Right renal cortex interstitium (tissue), 3 donors: Measurements from ENCODE around the gene LACTBL1. TPM values are rescaled to one million over a fixed set of nuclear protein-coding genes. Genes with fewer than 3 reads are reported as not detected.

Source experiments
- DNase-seq, 3 donors: peaks; one replicate each; pipeline ENCODE4 v3.0.0-alpha.2; 2013; ENCODE audit warnings: low read depth in 3 of 3, low spot score in 2 of 3
- polyA plus RNA-seq, 3 donors: library from polyadenylated mRNA; unstranded; fragments of 120-200 nt; gene quantifications; one replicate each; pipeline ENCODE4 v1.2.1, GENCODE V29; 2013; ENCODE audit not compliant: insufficient read length in 3 of 3

LACTBL1 gene
- polyA plus RNA-seq, 3 donors = not detected

DNA sequence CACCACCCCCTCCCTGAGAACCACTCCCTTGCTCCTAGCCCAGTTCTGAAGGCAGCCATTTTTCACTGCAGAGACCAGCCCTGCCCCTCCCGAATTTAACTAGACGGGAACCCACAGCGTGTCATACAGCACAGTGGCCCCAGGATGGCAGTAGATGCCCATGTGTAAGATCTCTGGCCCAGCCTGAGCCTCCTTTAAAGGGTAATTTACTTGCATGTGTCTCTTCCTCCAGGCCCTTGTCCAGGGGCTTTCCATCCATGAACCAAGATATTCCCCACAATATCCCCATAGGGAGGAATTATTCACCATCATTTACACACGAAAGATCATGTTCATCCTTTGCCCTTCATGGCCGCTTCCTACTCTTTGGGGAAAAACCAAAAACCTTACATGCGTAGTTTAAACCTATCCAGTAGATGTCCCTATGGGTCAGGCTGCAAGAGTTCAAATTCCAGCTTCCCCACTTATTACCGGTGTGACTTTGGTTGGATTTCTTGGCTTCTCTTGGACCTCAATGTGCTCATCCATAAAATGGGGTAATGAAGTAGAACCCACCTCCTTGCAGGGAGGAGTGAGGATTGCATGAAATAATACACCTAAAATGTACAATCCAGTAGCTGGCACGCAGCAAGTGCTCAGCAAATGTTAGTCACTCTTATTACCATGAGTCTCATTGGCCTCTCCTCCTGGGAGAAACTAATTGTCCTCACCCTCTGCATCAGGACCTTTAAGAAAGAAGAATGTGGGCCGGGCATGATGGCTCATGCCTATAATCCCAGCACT lies 4.0 kb upstream of the LACTBL1 start:
- DNase-seq = peak; percentile 33 to 52 (median 36)

DNA sequence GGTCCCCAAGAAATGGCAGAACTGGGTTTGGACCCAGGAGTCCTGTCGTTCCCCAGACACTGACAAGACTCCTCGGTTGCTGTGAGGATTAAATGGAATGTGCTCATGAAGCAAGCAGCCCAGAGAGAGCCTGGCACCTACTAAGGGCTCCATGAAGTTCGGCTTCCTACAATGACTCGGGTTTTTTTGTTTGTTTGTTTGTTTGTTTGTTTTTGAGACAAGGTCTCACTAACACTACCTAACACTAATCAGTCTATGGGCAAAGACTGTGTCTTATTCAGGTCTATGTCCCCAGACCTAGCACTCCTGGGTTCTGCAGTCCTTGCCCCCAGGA lies 3.4 kb upstream of the LACTBL1 start:
- no peak for DNase-seq

DNA sequence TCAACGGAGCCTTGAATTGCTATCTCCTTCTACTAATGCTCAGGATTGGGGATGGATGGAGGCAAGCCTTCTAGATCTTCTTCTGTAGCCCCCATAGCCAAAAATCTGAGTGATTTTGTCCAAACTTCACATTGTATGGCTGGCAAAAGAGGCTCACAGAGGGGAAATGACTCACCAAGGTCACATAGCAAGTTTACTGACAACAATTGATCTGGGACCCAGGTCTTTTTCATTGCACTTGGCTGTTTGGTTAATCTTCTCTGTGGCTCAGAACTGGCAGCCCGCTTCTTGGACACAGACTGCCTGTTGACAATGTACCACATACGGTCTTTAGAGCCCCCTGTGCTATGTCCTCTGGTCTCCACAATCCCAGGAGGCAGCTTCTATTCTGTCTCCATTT lies 3.0 kb upstream of the LACTBL1 start:
- no peak for DNase-seq

DNA sequence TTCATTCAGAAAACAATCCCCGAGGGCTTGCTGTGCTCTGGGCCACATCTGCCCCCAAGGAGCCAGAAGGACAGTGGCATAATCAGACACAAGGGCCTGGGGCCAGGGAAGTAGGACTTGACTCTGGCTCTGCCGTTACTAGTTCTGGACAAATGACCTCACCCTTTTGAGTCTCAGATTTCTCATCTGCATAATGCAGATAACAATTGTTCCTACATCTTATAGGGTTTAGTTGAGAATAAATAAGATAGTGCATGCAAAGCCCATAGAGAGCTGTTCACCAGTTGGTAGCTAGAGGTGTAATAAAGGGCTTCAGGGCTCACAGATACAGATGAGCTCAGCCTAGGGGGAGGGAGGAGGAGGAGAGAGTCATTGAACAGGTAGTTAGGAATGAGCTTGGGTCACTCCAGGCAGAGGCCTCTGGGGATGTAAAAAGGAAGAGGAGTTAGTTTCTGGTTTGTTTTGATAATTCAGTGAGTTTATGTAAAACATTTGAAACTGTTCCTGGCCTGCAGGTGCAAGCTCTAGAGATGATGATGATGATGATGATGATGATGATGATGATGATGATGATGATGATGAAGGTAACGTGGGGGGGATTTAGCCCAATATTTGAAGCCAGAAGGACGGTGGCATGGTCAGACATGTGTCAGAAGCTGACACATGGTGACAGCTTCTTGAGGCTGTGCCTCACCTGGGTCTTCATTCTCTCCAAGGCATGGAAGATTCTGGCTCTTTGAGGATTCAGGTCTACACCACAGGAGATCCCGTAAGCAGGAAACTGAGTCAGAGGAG lies 858 bp downstream of the LACTBL1 start:
- DNase-seq = no peak

DNA sequence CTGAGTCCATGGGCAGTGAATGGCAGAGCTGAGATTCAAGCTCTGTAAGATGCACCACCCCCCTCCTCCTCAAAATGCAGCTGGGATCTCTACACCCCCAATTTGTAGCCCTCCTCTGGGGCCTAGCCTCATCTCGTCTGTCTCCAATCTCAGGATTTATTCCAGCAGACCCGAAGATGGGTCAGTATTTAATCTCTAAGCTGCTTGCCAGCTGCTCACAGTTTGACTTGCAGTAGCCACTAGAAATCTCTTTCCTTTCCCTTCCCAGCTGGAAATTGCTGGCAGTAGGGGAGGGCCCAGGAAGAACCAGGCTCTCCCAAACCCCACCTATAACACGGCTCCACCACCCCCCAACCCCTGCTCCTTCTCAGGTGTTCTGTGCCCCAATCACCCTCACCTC lies 1.5 kb downstream of the LACTBL1 start:
- DNase-seq = no peak

DNA sequence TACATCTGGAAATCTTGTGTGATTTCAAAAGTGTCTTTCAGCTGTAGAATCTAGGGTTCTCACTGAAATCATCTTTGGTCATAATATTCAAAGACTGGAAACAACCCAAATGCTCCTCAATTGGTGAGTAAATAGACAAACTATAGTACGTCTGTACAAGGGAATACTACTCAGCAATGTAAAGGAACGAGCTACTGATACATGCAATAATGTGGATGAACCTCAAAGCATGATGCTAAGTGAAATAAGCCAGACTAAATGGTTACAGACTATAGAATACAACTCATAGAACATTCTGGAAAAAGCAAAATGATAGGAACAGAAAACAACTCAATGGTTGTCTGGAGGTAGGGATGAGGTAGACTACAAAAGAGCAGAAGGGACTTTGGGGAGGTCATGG lies 2.6 kb downstream of the LACTBL1 start:
- no peak for DNase-seq

DNA sequence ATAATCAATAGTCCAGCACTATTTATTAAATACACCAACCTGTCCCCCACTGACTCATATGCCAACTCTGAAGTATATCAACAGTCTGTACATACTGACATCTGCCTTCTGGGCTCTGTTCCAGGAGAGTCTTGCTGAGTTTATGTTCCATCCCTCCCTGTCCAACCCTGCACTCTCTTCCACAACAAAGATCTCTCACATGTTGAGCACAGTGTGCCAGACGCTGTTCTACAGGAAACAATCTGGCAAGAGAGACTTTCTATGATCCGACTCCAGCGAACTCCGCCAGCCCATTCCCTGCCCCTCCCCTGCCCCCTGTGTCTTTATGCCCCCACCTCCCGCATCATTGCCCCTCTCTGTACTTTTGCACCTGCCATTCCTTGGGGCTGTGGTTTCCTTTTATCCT lies 3.4 kb downstream of the LACTBL1 start:
- DNase-seq = no peak

DNA sequence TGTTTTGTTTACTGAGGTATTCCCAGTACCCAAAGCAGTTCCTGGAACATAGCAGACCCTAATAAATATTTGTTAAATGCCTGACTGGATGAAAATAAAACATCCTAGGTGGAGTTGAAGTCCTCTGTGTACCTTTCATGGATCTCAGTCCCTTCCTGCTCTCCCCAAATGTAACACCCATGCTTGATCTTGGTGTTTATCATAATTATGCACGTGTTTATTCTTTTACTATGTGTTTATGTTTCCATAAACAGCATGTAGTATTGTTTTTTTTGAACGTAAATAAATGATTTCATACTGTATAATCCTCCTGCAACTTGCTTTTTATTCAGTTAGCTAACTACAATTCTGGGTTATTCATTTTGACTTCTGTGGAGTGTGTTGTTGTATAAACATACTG lies 4.8 kb downstream of the LACTBL1 start:
- no peak for DNase-seq

DNA sequence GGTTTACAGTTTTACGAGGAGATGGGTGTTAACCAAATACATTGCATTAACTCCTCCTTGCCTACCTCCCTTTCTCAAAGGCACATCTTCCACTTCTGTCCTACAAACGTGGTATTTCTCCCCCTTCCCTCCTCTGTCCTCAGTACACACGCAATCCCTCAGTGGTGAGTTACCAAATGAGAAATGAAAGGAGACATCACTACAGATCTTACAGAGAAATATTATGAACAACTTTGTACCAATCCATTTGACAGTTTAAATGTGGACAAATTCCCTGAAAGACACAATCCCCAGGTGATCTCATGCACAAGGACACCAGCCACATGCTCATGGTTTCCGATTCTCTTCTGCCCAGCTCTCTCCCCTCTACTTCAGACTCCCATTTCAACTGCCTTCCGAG lies 6.4 kb downstream of the LACTBL1 start:
- DNase-seq = no peak

DNA sequence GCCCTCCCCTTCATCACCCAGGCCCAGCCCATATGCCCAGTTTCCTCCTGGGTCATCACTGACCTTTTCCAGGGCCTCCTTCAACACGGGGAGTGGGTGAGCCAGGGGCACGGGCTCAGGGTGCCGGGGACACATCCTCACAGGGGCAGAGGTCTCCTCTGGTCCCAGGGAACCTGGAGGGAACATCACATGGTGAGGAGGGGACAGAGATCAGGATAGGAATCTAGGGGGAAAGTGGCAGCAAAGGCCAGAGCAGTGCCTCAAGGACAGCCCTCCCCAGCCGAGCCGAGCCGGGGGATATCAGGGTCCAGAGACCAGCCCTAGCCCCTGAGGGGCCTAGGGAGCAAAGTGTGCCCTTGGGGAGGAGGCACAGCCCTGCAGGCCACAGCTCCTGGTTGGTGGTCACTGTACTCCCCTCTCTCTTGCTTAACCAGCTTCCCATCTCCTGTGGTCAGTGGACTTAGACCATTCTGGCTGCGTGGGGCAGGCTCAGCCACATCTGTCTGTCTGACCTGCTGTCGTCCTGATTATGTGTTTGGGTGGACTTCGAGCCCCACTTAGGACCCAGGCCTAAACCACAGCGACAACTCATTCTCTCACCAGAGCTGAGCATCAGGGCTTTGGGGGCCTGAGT lies 9.5 kb downstream of the LACTBL1 start:
- DNase-seq = no peak

DNA sequence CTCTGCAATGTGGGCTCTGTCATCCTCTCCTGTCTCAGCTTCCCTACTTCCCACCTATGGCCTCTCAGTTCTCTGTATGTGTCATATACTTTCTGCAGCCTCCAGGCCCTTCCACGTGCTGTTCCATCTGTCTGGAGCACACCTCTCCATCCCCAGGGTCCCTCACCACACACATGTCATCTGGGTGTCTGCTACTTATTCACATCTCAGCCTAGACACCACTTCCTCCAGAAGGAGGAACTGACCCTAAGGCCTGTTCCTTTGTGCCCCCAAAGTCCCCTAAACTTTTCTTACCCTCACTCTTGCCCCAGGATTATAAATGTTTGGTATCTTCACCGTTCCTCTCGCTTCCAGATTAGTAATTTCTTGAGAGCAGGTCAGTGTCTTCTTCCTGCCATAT lies 10.1 kb downstream of the LACTBL1 start:
- DNase-seq = no peak

DNA sequence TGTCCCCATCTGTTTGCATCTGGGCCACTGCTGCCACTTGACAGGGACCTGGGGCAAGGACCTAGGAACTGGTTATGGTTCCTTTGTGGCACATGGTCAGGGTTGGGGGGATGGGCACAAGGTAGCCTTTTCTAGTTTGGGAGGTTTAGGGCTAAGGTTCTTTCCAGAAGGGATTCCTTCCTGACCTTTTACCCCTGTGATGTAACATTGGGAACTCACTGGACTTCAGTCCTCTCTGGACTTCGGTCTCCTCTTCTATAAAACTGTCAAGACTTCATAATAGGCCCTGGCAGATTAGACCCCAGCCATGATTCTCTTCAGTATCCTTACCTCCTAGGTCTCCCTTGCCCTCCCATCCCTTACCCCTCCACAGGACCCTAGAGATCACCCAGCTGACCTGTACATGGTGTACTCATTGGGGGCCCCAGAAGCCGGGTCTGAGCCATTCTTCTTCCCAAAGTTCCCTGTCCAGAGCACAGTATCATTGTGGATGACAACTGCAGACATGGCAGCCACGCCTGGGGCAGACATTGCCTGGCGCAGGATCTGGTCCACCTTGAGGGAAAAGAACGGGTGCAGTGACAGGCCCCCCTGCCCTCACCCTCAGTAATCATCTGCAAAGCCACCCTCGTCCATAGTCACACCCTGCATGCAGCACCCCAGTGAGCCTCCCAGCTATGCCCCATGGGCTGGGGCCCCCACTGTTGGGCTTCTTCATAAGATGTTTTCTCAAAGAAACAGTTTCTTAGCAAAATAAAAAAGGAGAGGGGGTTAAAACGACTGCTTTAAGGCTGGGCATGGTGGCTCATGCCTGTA lies 12.9 kb downstream of the LACTBL1 start:
- no peak for DNase-seq

DNA sequence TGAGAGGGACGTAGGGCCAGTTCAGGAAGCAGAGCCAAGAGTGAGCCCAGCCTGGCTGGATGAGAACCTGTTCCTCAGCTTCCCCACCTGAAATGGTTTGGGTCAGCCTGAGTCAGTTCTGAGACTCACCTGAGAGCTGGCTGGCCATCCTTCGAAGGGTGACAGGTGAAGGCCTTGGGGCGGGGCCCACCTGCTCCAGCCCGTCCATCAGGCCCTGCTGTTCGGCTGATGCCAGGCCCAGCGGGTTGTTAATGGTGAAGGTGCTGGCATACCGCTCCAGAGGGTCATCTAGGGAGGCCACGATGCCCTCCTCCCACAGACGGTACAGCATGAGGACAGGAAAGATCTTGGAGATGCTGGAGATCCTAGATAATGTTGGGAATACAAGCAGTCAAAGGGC lies 14.1 kb downstream of the LACTBL1 start:
- DNase-seq = no peak

DNA sequence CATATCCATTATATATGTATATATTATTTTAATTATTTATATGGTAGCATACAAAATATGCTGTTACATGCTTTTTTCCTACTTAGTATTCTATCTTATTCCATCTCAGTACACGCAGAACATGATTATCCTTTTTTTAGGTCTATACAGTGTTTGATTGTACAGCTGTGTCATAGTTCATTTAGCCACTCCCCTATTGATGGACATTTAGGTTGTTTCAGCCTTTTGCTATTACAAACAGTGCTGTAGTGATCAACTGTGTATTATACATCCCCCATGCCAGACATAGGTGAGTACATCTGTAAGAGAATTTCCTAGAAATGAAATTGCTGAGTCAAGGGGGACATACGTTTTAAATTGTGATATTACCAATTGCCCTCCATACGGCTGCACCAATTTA lies 15.6 kb downstream of the LACTBL1 start:
- no peak for DNase-seq

DNA sequence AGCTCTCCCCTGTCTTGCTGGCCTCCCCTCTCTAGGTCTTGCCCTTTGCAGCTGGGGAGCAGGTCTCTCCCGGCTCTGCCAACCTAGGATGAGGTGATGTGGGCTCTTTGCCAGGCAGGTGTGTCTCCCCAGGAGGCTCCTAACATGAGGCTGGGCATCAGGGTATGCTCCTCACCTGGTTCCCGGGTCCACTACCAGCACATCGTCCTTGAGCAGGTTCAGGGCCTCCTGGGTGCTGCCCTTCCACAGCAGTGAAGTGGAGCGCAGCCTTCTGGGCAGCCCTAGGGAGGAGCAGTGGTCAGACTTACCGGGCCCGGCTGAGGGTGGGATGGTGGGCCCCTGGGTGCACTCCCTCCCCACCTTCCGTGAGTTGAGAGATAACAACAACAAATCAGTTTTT lies 17.5 kb downstream of the LACTBL1 start:
- no peak for DNase-seq

DNA sequence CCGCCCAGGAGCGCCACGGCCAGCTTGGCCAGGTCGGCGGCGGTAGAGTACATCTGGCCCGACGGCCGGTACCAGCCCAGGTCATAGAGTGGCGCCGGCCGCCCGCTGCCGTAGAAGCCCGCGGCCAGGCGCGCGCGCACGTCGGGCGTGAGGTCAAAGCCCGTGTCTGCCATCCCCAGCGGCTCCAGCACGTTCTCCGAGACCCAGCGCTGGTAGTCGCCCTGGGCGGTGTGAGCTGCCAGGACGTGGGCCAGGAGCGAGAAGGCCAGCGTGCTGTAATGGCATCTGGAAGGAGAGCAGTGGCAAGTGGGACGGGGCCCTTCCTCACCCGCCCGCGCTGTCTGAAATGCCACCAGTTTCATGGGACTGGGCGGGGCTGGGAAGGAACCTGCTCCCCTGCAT lies 18.9 kb downstream of the LACTBL1 start:
- DNase-seq = no peak

DNA sequence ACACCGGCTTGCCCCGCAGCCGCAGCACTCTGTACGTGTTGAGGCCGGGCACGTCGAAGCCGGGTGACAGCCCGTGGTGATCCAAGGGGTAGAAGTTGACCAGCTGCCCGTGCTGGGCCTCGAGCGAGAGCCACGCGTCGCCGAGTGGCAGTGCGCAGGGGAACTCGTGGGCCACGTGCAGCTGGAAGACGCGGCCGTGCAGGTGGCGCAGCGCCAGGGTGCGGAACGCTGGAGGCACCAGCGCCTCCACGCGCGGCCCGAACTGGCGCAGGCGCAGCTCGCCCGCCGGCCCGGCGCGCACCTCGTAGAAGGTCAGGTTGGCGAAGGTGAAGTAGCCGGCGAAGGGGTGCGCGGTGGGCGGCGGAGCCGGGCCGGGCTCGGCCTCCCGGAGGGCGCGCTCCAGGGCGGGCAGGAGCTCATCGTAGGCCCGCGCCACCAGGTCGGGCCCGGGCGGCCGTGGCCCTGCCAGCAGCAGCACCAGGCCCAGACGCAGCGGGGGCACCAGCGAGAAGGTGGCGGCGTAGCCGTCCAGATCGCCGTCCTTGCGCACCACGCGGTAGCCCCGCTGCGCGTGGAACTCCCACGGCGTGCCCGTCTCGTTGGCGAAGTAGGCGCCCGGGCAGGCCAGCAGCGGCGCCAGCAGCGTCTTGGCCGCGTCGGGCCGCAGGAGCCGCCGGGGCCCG lies 19.5 kb downstream of the LACTBL1 start:
- no peak for DNase-seq

DNA sequence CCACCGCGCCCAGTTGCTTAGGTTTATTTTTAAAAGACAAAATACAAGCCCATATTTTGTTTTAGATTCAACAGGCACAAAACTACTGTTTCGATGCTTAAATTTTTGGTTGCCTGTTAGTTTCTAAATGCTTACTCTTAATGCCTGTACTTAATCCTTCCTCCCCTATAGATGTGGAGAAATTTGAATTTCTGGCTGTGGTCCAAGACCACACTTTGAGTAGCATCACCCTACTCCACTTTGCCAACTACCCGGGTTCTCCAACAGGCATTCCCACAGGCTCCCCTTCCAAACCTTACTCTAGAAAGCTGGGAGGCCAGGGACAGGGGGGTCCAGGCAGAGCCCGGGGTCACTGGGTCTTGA lies 20.0 kb downstream of the LACTBL1 start:
- DNase-seq = no peak

DNA sequence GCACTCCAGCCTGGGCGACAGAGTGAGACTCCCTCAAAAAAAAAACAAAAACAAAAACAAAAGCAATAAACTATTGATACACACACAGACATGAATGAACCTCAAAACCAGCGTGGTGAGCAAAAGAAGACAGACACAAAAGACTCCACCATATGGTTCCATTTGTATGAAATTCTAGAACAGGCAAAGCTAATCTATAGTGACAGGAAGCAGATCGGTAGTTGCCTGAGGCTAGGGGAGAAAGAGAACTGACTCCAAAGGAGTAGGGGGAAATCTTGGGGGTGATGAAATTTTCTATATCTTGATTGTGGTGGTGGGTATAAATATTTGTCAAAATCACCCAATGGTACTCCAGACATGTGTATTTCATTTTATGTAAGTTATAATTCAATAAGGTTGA lies 20.9 kb downstream of the LACTBL1 start:
- no peak for DNase-seq

DNA sequence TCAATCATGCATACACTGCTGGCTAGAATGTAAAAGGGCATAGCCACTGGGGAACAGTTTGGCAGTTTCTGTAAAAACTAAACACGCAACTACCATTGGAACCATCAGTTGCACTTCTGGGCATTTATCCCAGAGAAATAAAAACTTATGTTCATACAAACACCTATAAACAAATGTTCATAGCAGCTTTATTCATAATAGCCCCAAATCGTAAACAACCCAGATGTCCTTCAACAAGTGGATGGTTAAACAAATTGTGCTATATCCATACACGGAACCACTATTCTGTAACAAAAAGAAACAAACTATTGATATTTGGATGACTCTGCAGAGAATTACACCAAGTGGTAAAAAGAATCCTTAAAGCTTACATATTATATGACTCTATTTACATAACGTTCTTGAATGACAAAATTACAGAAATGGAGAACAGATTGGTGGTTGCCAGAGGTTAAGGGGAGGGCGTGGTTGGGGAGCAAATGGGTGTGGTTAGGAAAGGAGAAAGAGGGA lies 22.8 kb downstream of the LACTBL1 start:
- no peak for DNase-seq
